Adipose tissue (tissue), 3 donors: ENCODE measurements around the gene BNIP5. TPM values are rescaled to one million over a fixed set of nuclear protein-coding genes. Genes with fewer than 3 reads are reported as not detected.
"Not testable (repeated sequence)": the region's sequence is repeated elsewhere in the genome, so short reads cannot be mapped to it uniquely, and the experiment has no call there.

Experiments
- H3K27ac ChIP-seq: one replicate; pipeline ENCODE4 v1.5.1; 2013; ENCODE audit warnings: low read depth, low read length
- WGBS, 3 donors: extraction: QIAGEN DNeasy Blood & Tissue Kit; methylation state at CpG; one replicate each; pipeline ENCODE4 v1.1.7; 2013; 5-methylcytosine and 5-hydroxymethylcytosine counted together
- polyA plus RNA-seq, 3 donors: library from polyadenylated mRNA; stranded (reverse); fragments of 200-250 nt; gene quantifications; one replicate each; pipeline ENCODE4 v1.2.3, GENCODE V29; 2013
- donor health status: healthy with polysubstance abuse.
- donor health status: Bipolar disorder and iron deficiency.
- donor health status: healthy.

BNIP5 gene
- polyA plus RNA-seq, 3 donors: 0.07 to 0.51 TPM; not detected in 1

GRCh38 chr6:36368921-36369865, 32.5 kb upstream of the BNIP5 start:
- WGBS, 3 donors: 75 to 90% (median 78%) methylated on average over 14 of the region's 14 CpGs
- no peak overlapping the region for H3K27ac ChIP-seq

GRCh38 chr6:36368421-36368820, 31.7 kb upstream of the BNIP5 start:
- 54 to 73% (median 56%) methylated on average over 1 of the region's 1 CpG for WGBS, 3 donors
- no peak overlapping the region for H3K27ac ChIP-seq

GRCh38 chr6:36367743-36368142, 31.1 kb upstream of the BNIP5 start:
- no peak overlapping the region for H3K27ac ChIP-seq
- WGBS, 3 donors: 92 to 96% (median 96%) methylated on average over 3 of the region's 3 CpGs

GRCh38 chr6:36364669-36365479, 28.2 kb upstream of the BNIP5 start:
- H3K27ac ChIP-seq: no peak overlapping the region
- WGBS, 3 donors: 61 to 79% (median 77%) methylated on average over 17 of the region's 19 CpGs

GRCh38 chr6:36364061-36364635, 27.5 kb upstream of the BNIP5 start:
- 95 to 97% (median 97%) methylated on average over 23 to 31 of the region's 34 CpGs for WGBS, 3 donors
- H3K27ac ChIP-seq: not testable (repeated sequence)

- not testable (repeated sequence) for H3K27ac ChIP-seq
- WGBS, 3 donors: 82 to 88% (median 87%) methylated on average over 13 of the region's 13 CpGs
Measured at GRCh38 chr6:36363371-36363752, 26.7 kb upstream of the BNIP5 start.

- WGBS, 3 donors: 73 to 92% (median 78%) methylated on average over 25 of the region's 25 CpGs
Measured at GRCh38 chr6:36362551-36363370, 26.1 kb upstream of the BNIP5 start.

GRCh38 chr6:36361071-36361470, 24.4 kb upstream of the BNIP5 start:
- 81 to 88% (median 84%) methylated on average over 11 of the region's 11 CpGs for WGBS, 3 donors
- no peak overlapping the region for H3K27ac ChIP-seq

More at GRCh38 chr6:36362551-36363370, 26.1 kb upstream of the BNIP5 start:
- no peak overlapping the region for H3K27ac ChIP-seq

- 19 to 22% (median 19%) methylated on average over 10 of the region's 10 CpGs for WGBS, 3 donors
- H3K27ac ChIP-seq: no peak overlapping the region
Measured at GRCh38 chr6:36360241-36361054, 23.8 kb upstream of the BNIP5 start.

GRCh38 chr6:36358226-36358915, 21.7 kb upstream of the BNIP5 start:
- 38 to 56% (median 50%) methylated on average over 4 of the region's 4 CpGs for WGBS, 3 donors
- no peak overlapping the region for H3K27ac ChIP-seq

GRCh38 chr6:36357872-36358225, 21.2 kb upstream of the BNIP5 start:
- H3K27ac ChIP-seq: no peak overlapping the region

GRCh38 chr6:36355819-36356218, 19.1 kb upstream of the BNIP5 start:
- H3K27ac ChIP-seq: no peak overlapping the region
- 52 to 87% (median 62%) methylated on average over 4 of the region's 4 CpGs for WGBS, 3 donors

More at GRCh38 chr6:36357872-36358225, 21.2 kb upstream of the BNIP5 start:
- 83 to 86% (median 83%) methylated on average over 3 of the region's 3 CpGs for WGBS, 3 donors

- H3K27ac ChIP-seq: no peak overlapping the region
- 55 to 69% (median 62%) methylated on average over 4 of the region's 4 CpGs for WGBS, 3 donors
Measured at GRCh38 chr6:36353411-36353915, 16.8 kb upstream of the BNIP5 start.

- WGBS, 3 donors: 87 to 90% (median 88%) methylated on average over 8 of the region's 8 CpGs
- no peak overlapping the region for H3K27ac ChIP-seq
Measured at GRCh38 chr6:36352477-36353157, 15.9 kb upstream of the BNIP5 start.

GRCh38 chr6:36350681-36351571, 14.2 kb upstream of the BNIP5 start:
- H3K27ac ChIP-seq: no peak overlapping the region
- WGBS, 3 donors: 51 to 60% (median 54%) methylated on average over 15 of the region's 15 CpGs
